ENCODE data around the gene ASPHD2. TPM values are rescaled to one million over a fixed set of nuclear protein-coding genes. Genes with fewer than 3 reads are reported as not detected.

The ASPHD2 gene
- total RNA-seq, 1 donor from 2014 or later, result 4.9 TPM

DNA sequence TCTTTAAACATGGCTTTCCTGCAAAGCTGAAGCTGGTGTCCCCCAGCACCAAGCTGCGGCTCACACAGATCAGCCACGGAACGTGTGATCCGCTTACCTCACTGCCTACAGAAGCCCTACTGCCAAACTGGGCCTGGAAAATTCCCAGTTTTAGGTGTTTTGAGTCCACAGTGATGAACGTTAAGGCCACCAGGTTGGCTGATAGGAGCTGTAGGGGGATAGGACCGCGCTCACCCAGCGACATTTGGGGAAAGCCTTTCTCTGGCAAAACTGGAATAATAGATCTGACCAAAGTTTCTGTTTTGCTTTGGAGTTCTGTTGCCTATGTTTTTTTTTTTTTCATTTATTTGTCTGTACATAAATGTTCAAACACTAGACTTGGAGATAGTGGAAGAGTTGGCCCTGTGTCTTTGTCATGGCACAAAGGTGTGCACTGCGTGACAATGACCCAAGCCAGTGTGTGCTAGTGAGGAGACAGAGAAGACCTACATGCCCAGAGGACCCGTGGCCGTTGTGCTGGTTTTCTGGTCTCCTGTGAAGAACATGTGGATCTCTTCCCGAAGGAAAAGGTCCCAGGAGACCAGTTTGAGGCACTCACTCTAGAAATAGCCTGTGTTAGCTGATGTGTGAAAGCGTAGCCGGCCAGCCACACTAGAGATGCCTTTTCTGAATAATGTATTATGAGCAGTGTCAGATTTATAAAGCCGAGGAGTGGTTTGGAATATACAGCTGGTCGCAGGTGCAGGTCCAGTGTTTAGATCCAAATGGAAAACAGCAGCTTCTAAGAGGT lies 15.0 kb downstream of the ASPHD2 start:
- Mint-ChIP-seq H3K4me1 (no peaks in the 10 kb centered on the region), H3K27ac (ENCODE audit: unreplicated experiment) (no peak overlapping the region), H3K27me3 (ENCODE audit: low read depth) (no peaks in the 10 kb centered on the region), H3K9me3 (no peaks in the 10 kb centered on the region), H3K4me3 (no peak overlapping the region), H3K36me3 (ENCODE audit: low read depth) (no peaks in the 10 kb centered on the region)
- TF ChIP-seq, protein P1, sequence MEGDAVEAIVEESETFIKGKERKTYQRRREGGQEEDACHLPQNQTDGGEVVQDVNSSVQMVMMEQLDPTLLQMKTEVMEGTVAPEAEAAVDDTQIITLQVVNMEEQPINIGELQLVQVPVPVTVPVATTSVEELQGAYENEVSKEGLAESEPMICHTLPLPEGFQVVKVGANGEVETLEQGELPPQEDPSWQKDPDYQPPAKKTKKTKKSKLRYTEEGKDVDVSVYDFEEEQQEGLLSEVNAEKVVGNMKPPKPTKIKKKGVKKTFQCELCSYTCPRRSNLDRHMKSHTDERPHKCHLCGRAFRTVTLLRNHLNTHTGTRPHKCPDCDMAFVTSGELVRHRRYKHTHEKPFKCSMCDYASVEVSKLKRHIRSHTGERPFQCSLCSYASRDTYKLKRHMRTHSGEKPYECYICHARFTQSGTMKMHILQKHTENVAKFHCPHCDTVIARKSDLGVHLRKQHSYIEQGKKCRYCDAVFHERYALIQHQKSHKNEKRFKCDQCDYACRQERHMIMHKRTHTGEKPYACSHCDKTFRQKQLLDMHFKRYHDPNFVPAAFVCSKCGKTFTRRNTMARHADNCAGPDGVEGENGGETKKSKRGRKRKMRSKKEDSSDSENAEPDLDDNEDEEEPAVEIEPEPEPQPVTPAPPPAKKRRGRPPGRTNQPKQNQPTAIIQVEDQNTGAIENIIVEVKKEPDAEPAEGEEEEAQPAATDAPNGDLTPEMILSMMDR (conservative IDR thresholded peaks at IDR 0.05), result no peak
- no peak for DNase-seq (ENCODE audit: low read depth, low spot score)

DNA sequence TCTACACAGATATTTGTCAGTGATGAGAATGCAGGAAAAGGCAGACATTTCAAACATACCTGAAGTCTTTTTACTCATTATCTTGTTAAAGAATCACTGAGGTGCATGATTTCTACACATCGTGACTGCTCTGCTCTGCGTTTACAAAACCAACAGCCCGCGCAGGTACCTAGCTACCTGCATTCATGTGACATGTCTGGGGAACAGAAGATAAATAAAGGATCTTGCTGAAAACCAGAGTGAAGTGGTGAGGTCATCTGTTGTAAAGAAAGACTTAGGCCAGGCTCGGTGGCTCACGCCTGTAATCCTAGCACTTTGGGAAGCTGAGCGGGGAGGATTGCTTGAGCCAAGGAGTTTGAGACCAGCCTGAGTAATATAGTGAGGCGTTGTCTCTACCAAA lies 15.7 kb downstream of the ASPHD2 start:
- Mint-ChIP-seq H3K4me1 (no peaks in the 10 kb centered on the region), H3K4me3 (no peak overlapping the region), H3K27ac (ENCODE audit: unreplicated experiment) (no peak overlapping the region), H3K27me3 (ENCODE audit: low read depth) (no peaks in the 10 kb centered on the region), H3K9me3 (no peaks in the 10 kb centered on the region), H3K36me3 (ENCODE audit: low read depth) (no peaks in the 10 kb centered on the region)
- TF ChIP-seq, protein P1 (conservative IDR thresholded peaks at IDR 0.05), result no peak
- no peak for DNase-seq (ENCODE audit: low read depth, low spot score)

GRCh38 chr22:26445577-26446275 lies 16.7 kb downstream of the ASPHD2 start:
- no peak for DNase-seq (ENCODE audit: low read depth, low spot score)
- H3K27ac Mint-ChIP-seq (ENCODE audit: unreplicated experiment), result no peak overlapping the region
- TF ChIP-seq, protein P1 (conservative IDR thresholded peaks at IDR 0.05), result no peak
- no peaks in the 10 kb centered on the region for H3K27me3 Mint-ChIP-seq (ENCODE audit: low read depth)
- no peaks in the 10 kb centered on the region for H3K4me1 Mint-ChIP-seq
- H3K4me3 Mint-ChIP-seq, result no peak overlapping the region
- H3K9me3 Mint-ChIP-seq, result no peaks in the 10 kb centered on the region
- H3K36me3 Mint-ChIP-seq (ENCODE audit: low read depth), result peaks cover 3% of the 10 kb centered on the region

DNA sequence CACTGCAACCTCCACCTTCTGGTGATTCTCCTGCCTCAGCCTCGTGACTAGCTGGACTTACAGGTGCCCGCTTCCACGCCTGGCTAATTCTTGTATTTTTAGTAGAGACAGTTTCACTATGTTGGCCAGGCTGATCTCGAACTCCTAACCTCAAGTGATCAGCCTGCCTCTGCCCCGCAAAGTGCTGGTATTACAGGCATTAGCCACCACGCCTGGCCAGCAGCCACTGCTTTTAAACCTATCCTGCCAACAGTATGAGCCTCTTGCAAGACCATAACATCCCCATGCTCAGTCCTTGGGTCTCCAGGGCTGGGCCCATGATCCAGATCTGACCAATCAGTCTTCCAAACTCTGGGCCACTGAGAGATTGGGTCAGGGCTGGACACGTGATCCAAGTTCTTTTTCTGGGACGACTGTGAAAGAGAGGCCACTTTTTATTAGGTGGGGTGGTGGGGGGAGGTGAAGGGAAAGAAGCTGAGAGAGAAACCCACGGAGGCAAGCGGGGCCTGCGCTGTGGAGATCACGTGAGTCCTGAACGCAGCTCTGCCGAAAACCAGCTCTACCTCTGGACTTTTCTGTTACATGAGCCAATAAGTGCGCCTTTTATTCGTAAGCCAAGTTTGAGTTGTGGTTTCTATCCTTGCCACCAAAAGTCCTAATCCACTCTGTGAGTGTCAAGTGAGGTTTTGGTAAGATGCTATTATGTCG lies 17.9 kb downstream of the ASPHD2 start:
- H3K36me3 Mint-ChIP-seq (ENCODE audit: low read depth), result peaks cover 7% of the 10 kb centered on the region
- TF ChIP-seq, protein P1 (conservative IDR thresholded peaks at IDR 0.05), result no peak
- no peaks in the 10 kb centered on the region for H3K4me1 Mint-ChIP-seq
- no peak overlapping the region for H3K27ac Mint-ChIP-seq (ENCODE audit: unreplicated experiment)
- H3K27me3 Mint-ChIP-seq (ENCODE audit: low read depth), result no peaks in the 10 kb centered on the region
- no peaks in the 10 kb centered on the region for H3K9me3 Mint-ChIP-seq
- H3K4me3 Mint-ChIP-seq, result no peak overlapping the region
- DNase-seq (ENCODE audit: low read depth, low spot score), result no peak

DNA sequence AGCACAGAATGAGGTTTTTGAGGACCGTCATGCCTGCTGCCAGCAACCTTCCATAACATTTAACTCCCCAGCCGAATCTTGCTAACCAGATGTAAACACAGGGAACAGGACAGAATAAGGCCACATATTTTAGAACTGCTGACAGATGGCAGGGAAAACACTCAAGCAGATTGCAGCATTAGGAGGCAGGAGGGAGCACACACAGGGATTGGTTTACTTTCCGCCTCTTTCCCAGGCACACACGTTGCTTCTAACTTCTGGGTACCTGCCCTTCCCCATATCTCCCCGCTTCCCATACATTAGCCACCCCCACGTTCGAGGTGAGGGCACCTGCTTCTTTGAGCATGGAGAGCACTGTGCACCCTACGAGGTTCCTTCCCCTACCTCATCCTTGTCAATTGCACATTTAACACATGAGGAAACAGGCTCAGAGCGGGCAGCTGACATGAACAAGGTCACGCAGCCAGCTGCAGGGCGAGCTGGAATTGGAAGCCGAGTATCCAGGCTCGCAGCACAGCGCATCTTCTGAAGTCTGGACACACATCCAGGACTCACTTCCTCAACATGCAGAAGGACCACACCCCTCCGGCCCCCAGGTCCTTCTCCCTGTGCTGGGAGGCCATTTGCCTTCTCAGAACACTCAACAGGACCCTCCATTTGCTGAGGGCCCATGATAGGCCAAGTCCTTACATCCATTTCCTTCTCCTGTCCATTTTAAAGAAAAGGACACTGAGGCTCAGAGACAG lies 18.7 kb downstream of the ASPHD2 start:
- Mint-ChIP-seq H3K27me3 (ENCODE audit: low read depth) (no peaks in the 10 kb centered on the region), H3K4me3 (no peak overlapping the region), H3K27ac (ENCODE audit: unreplicated experiment) (peak overlapping the region; percentile 43), H3K36me3 (ENCODE audit: low read depth) (peaks cover 7% of the 10 kb centered on the region), H3K4me1 (no peaks in the 10 kb centered on the region), H3K9me3 (no peaks in the 10 kb centered on the region)
- TF ChIP-seq, protein P1 (conservative IDR thresholded peaks at IDR 0.05), result no peak
- DNase-seq (ENCODE audit: low read depth, low spot score), result no peak
